GM20431 (cell line): ENCODE measurements around the gene NDUFB7.

Experiments used
- in situ Hi-C: fragments of 300-500 bp; cut with MseI, MboI; formaldehyde crosslinking; loops from one replicate; pipeline ENCODE4 v1.15.0; 2020; ENCODE audit warnings: low sequenced_read_pairs; ENCODE audit not compliant: unreplicated experiment

Gene NDUFB7

GRCh38 chr19:14576363-14576762, 4.5 kb upstream of the NDUFB7 start:
- in situ Hi-C loops: loop anchor here (10.0 kb wide), 1 partner anchor 108 kb away; no protein-coding TSS in a partner anchor

- in situ Hi-C loops: loop anchor here (10.0 kb wide), 1 partner anchor 109 kb away; no protein-coding TSS in a partner anchor
Observed at GRCh38 chr19:14575428-14575980, 3.6 kb upstream of the NDUFB7 start.

GRCh38 chr19:14570864-14571527, 870 bp downstream of the NDUFB7 start:
- in situ Hi-C loops: loop anchor here (10.0 to 25.0 kb wide), 2 partner anchors 114 to 291 kb away; no protein-coding TSS in a partner anchor

- in situ Hi-C loops: loop anchor here (25.0 kb wide), 1 partner anchor 295 kb away; no protein-coding TSS in a partner anchor
Observed at GRCh38 chr19:14567079-14567478, 4.8 kb downstream of the NDUFB7 start.

- in situ Hi-C loops: loop anchor here (25.0 kb wide), 1 partner anchor 296 kb away; no protein-coding TSS in a partner anchor
Observed at GRCh38 chr19:14566712-14567077, 5.2 kb downstream of the NDUFB7 start.

GRCh38 chr19:14565765-14566711, 5.8 kb downstream of the NDUFB7 start:
- in situ Hi-C loops: loop anchor here (25.0 kb wide), 1 partner anchor 296 kb away; no protein-coding TSS in a partner anchor

- in situ Hi-C loops: loop anchor here (25.0 kb wide), 1 partner anchor 297 kb away; no protein-coding TSS in a partner anchor
Observed at GRCh38 chr19:14565298-14565679, 6.6 kb downstream of the NDUFB7 start.

- in situ Hi-C loops: loop anchor here (25.0 kb wide), 1 partner anchor 298 kb away; no protein-coding TSS in a partner anchor
Observed at GRCh38 chr19:14564652-14565297, 7.1 kb downstream of the NDUFB7 start.

GRCh38 chr19:14563989-14564651, 7.7 kb downstream of the NDUFB7 start:
- in situ Hi-C loops: loop anchor here (25.0 kb wide), 1 partner anchor 298 kb away; no protein-coding TSS in a partner anchor

GRCh38 chr19:14563590-14563926, 8.3 kb downstream of the NDUFB7 start:
- in situ Hi-C loops: loop anchor here (25.0 kb wide), 1 partner anchor 299 kb away; no protein-coding TSS in a partner anchor

GRCh38 chr19:14562660-14563589, 8.9 kb downstream of the NDUFB7 start:
- in situ Hi-C loops: loop anchor here (25.0 kb wide), 1 partner anchor 299 kb away; no protein-coding TSS in a partner anchor

GRCh38 chr19:14561847-14562351, 10.0 kb downstream of the NDUFB7 start:
- in situ Hi-C loops: loop anchor here (25.0 kb wide), 1 partner anchor 300 kb away; no protein-coding TSS in a partner anchor

GRCh38 chr19:14561249-14561648, 10.6 kb downstream of the NDUFB7 start:
- in situ Hi-C loops: loop anchor here (25.0 kb wide), 1 partner anchor 301 kb away; no protein-coding TSS in a partner anchor

- in situ Hi-C loops: loop anchor here (25.0 kb wide), 1 partner anchor 302 kb away; no protein-coding TSS in a partner anchor
Observed at GRCh38 chr19:14560776-14561108, 11.1 kb downstream of the NDUFB7 start.

GRCh38 chr19:14559916-14560775, 11.7 kb downstream of the NDUFB7 start:
- in situ Hi-C loops: loop anchor here (25.0 kb wide), 1 partner anchor 302 kb away; no protein-coding TSS in a partner anchor

- in situ Hi-C loops: loop anchor here (25.0 kb wide), 1 partner anchor 304 kb away; no protein-coding TSS in a partner anchor
Observed at GRCh38 chr19:14558370-14559066, 13.3 kb downstream of the NDUFB7 start.
